Activated naive CD4-positive, alpha-beta T cell treated with anti-CD3 and anti-CD28 coated beads for 36 hours (primary cell): Measurements from ENCODE around the gene EIF2S1. TPM values are rescaled to one million over a fixed set of nuclear protein-coding genes. Genes with fewer than 3 reads are reported as not detected.

Source experiments
- CTCF ChIA-PET: fragments of 350-600 bp; sonication (Branson Sonifier 250); formaldehyde crosslinking; loops from one replicate; lab custom pipeline; 2021; ENCODE audit warnings: antibody characterized with exemption; lab: Charles Lee
- DNase-seq: peaks from one replicate; pipeline ENCODE4 v3.0.0-alpha.2; 2020
- H3K27ac Mint-ChIP-seq: one replicate; pipeline ENCODE4 v1.8.0; 2021; ENCODE audit warnings: mild to moderate bottlenecking, mixed read lengths
- H3K27me3 Mint-ChIP-seq: one replicate; pipeline ENCODE4 v1.8.0; 2021; ENCODE audit warnings: low read depth, mixed read lengths
- H3K36me3 Mint-ChIP-seq: one replicate; pipeline ENCODE4 v1.8.0; 2021; ENCODE audit warnings: low read depth, mixed read lengths
- H3K4me1 Mint-ChIP-seq: one replicate; pipeline ENCODE4 v1.8.0; 2021; ENCODE audit warnings: low read depth, mixed read lengths
- H3K4me3 Mint-ChIP-seq: one replicate; pipeline ENCODE4 v1.8.0; 2021; ENCODE audit warnings: mild to moderate bottlenecking, moderate library complexity, mixed read lengths
- H3K9me3 Mint-ChIP-seq: one replicate; pipeline ENCODE4 v1.8.0; 2021; ENCODE audit warnings: mixed read lengths
- intact Hi-C: fragments of 100-400 bp; cut with micrococcal nuclease; formaldehyde crosslinking; loops from one replicate; pipeline ENCODE4 v1.15.1; 2023
- total RNA-seq, 2 experiments: library from RNA; stranded (reverse); gene quantifications; one replicate each; pipeline ENCODE4 v1.2.3, GENCODE V29; 2021

The EIF2S1 gene
- total RNA-seq, 2 experiments from 2014 or later = 186 to 196 TPM

DNA sequence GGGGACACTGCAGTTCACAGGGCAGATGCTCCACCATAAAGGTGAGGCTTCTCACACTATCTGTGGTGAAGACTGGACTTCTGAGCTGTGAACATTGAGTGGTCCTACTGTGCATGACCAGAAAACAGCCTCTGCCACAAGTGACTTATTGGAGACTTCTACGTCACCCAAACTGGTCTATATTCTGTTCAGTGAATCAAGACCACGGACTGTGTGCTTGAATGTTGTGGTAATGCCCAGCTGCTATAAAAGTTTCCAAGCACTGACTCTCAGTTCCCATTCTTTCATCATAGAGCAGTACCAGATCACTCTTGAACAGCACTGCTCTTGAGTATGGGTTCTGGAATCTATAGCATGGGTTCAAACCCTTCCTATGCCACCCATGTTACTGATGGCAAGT lies 56.7 kb downstream of the EIF2S1 start:
- no peak overlapping the region for H3K4me3 Mint-ChIP-seq

DNA sequence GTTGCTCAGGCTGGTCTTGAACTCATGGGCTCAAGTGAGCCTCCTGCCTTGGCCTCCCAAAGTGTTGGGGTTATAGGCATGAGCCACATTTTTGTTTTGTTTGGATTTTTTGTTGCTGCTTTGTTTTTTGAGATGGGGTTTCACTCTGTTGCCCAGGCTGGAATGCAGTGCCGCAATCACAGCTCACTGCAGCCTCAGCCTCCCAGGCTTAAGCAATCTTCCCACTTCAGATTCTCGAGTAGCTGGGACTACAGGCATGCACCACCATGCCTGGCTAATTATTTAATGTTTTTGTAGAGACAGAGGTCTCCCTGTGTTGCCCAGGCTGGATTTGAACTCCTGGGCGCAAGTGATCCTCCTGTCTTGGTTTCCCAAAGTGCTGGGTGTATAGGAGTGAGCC lies 57.5 kb downstream of the EIF2S1 start:
- H3K4me3 Mint-ChIP-seq = no peak overlapping the region
- CTCF ChIA-PET = interaction anchor here (1.3 kb wide), 1 partner anchor 11 kb away, joined by 4 read pairs; no protein-coding TSS in a partner anchor
- DNase-seq = no peak
- H3K9me3 Mint-ChIP-seq = no peaks in the 10 kb centered on the region
- H3K27me3 Mint-ChIP-seq = no peaks in the 10 kb centered on the region
- H3K4me1 Mint-ChIP-seq = peaks cover 9% of the 10 kb centered on the region
- H3K36me3 Mint-ChIP-seq = no peaks in the 10 kb centered on the region
- intact Hi-C loops = no loop called here
- H3K27ac Mint-ChIP-seq = no peak overlapping the region

More for the DNA sequence above, 56.7 kb downstream of the EIF2S1 start:
- Mint-ChIP-seq H3K36me3 (no peaks in the 10 kb centered on the region), H3K27me3 (no peaks in the 10 kb centered on the region), H3K4me1 (peaks cover 13% of the 10 kb centered on the region), H3K9me3 (no peaks in the 10 kb centered on the region), H3K27ac (no peak overlapping the region)
- CTCF ChIA-PET = interaction anchor here (0.7 to 1.3 kb wide), 3 partner anchors 11 to 283 kb away, joined by 3 to 5 read pairs (median 3); no protein-coding TSS in a partner anchor
- intact Hi-C loops = no loop called here
- DNase-seq = no peak

DNA sequence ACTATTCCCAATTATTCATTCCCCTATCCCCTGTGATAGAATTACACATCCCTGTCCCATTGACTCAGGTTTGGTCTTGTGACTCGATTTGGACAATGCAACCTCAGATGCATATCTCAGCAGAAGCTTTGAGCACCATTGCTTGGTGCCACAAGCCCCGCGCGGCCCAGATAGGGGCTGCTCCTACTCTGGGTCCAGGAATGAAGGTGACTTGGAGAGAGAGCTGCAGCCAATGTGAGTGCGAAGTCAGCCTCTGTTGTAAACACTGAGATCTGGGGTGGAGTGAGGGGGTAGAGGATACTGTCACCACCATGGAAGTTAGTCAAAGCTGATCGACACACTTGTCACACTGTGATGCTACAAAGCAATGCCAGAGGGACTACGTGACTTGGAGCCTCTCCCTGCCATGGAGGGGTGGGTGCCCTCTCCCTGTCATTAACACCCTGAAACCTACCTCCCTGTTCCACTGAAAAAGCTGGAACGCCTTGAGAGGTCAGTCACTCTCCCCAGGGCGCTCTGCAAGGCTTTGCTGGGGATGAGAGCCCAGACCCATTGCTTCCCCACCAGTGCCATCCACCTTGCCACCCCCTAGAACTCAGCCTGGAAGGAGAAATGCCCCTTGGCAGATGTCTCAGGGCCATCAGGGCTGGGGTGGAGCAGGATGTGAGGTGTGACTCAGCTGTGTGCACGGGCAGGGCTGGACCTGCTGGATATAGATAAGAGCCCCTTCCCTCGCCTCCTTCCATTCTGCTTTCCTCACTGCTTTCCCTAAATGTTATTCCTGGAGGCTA lies 58.5 kb downstream of the EIF2S1 start:
- Mint-ChIP-seq H3K27me3 (peaks cover 3% of the 10 kb centered on the region), H3K36me3 (no peaks in the 10 kb centered on the region), H3K4me1 (peaks cover 9% of the 10 kb centered on the region), H3K4me3 (no peak overlapping the region), H3K27ac (no peak overlapping the region), H3K9me3 (no peaks in the 10 kb centered on the region)
- CTCF ChIA-PET = interaction anchor here (0.9 to 1.3 kb wide), 3 partner anchors 8 to 153 kb away, joined by 4 to 5 read pairs (median 5); no protein-coding TSS in a partner anchor
- no peak for DNase-seq
- intact Hi-C loops = no loop called here

DNA sequence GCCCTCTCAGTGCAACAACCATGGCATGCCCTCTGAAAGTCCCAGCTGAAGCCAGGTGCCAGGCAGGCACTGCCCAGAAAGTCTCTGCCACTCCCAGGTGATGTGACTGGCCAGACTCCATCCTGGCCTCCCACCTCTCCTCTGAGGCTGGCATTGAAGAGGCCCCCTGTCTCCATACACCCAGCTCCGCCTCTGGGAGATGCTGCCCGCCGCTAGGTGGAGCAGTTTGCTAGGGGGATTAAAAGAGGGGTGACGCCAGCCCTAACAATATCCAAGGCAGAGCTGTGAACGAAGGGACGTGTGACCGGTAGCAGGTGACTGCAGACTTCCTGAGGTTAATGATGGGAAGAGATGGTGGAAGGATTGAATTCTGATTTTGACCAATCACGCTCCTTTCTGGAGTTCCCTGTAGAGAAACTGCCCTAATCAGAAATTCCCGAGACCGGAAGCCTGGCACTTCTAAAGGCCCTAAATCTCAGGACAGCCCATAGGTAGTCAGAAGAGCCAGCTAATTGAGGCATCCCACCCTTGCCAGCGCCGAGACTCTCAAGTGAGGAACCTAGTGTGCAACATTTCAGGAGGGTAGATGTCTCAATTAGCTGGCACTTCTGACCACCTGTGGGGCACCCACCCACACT lies 60.1 kb downstream of the EIF2S1 start:
- intact Hi-C loops = no loop called here
- Mint-ChIP-seq H3K36me3 (no peaks in the 10 kb centered on the region), H3K27ac (no peak overlapping the region), H3K4me1 (no peaks in the 10 kb centered on the region), H3K4me3 (no peak overlapping the region), H3K9me3 (no peaks in the 10 kb centered on the region), H3K27me3 (peaks cover 5% of the 10 kb centered on the region)
- CTCF ChIA-PET = interaction anchor here (1.1 to 2.6 kb wide), 7 partner anchors 9 to 225 kb away, joined by 3 to 15 read pairs (median 5); no protein-coding TSS in a partner anchor
- DNase-seq = peak; percentile 57

DNA sequence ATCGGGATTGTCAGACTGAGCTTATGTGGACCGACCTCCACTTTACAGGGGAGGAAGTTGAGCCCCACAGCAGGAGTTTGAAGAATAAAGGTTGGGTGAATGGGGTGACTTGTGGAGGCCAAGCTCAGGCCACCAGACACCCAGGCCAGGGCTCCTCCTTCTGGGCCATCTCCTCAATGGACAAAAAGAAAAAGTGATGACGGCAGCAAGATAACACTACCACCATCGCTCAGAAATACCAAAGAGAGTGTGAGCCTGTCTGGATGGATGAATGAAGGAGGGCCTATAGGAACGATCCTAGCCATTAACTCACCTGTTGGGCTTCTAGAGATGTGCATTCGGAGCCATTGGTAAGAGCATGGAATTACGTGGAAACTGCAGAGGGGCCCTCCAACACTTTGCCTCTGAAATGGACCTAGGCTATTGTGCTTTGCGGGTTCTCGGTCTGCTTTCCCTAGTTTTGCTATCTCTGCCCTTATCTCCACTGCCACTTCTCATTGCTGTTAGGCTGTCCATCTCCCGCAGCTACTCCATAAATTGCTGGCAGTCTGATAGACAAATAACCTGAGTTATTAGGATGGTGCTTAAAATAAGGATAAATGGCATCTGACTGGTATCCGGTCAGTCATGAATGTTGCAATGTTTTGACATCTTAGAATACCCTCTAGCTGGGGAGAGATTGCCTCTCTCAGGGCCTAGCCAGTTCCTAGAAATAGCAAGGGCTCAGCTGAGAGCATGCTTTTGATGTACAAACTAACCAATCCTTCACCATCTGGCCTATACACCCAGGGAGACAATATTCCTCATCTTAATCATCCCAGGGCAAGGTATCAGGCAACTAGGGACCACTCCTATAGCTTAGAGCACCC lies 61.5 kb downstream of the EIF2S1 start:
- CTCF ChIA-PET = interaction anchor here (0.9 to 2.6 kb wide), 5 partner anchors 10 to 150 kb away, joined by 3 to 15 read pairs (median 3); no protein-coding TSS in a partner anchor
- H3K4me3 Mint-ChIP-seq = no peak overlapping the region
- H3K36me3 Mint-ChIP-seq = no peaks in the 10 kb centered on the region
- H3K27ac Mint-ChIP-seq = no peak overlapping the region
- H3K4me1 Mint-ChIP-seq = no peaks in the 10 kb centered on the region
- DNase-seq = no peak
- intact Hi-C loops = no loop called here
- H3K27me3 Mint-ChIP-seq = peaks cover 9% of the 10 kb centered on the region
- H3K9me3 Mint-ChIP-seq = no peaks in the 10 kb centered on the region

DNA sequence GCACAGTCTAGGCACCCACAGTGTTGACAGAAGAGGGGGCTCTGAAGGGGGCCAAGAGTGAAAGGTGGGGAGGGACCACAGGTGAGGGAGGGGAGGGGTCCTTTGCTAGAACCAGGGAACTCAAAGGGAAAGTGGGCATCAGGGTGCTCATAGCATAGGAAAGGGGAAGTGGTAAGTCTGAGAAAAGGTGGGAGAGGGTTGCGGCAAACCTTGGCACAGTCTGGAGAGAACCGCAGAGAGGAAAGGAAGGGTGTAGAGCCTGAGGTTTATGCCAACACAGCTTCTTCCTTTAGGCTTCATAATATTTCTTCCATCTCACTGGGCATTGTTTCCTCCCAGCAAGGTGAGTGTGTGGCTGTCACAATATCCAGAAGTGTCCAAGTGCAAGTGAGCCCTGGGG lies 63.3 kb downstream of the EIF2S1 start:
- intact Hi-C loops = no loop called here
- no peaks in the 10 kb centered on the region for H3K36me3 Mint-ChIP-seq
- H3K4me3 Mint-ChIP-seq = no peak overlapping the region

DNA sequence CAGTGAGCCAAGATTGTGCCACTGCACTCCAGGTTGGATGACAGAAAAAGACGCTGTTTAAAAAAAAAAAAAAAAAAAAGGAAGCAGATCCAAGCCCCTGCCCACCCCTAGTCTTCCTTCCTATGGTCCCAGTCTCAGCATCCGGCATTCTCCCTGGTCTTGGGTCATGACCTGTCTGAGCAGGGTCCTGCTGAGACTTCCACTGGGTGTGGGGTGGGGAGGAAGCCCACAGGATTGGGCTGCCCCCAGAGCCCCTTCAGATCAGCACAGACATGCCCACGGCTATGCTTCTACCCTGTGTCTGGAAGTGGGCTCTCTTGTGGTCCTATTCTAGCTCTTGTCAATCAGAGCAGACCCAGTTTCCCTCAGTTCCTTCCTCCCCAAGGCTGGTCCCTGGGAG lies 64.4 kb downstream of the EIF2S1 start:
- Mint-ChIP-seq H3K27ac (no peak overlapping the region), H3K4me3 (no peak overlapping the region), H3K27me3 (peaks cover 11% of the 10 kb centered on the region), H3K4me1 (no peaks in the 10 kb centered on the region), H3K36me3 (no peaks in the 10 kb centered on the region), H3K9me3 (no peaks in the 10 kb centered on the region)
- intact Hi-C loops = no loop called here
- no peak for DNase-seq
- CTCF ChIA-PET = interaction anchor here (0.7 to 11.9 kb wide), 8 partner anchors 9 to 279 kb away, joined by 3 to 191 read pairs (median 4); no protein-coding TSS in a partner anchor

More for the DNA sequence above, 63.3 kb downstream of the EIF2S1 start:
- no peaks in the 10 kb centered on the region for H3K9me3 Mint-ChIP-seq
- H3K27me3 Mint-ChIP-seq = peaks cover 11% of the 10 kb centered on the region
- no peak for DNase-seq
- no peak overlapping the region for H3K27ac Mint-ChIP-seq
- CTCF ChIA-PET = interaction anchor here (11.9 kb wide), 1 partner anchor 148 kb away, joined by 191 read pairs; no protein-coding TSS in a partner anchor
- H3K4me1 Mint-ChIP-seq = no peaks in the 10 kb centered on the region

DNA sequence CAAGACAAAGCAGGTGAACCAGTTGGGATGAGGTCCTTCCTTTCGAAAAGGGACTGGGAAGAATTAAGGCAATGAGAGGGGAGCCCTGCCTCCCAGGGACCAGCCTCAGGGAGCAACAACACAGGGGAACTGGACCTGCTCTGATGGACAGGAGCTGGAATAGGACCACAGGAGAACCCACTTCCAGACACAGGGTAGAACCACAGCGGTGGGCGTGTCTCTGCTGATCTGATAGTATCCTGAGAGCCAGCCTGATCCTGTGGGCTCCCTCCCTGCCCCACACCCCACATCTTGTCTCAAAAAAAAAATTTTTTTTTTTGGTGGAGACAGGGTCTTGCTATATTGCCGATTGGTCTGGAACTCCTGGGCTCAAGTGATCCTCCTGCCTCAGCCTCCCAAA lies 65.5 kb downstream of the EIF2S1 start:
- CTCF ChIA-PET = interaction anchor here (0.7 to 11.9 kb wide), 12 partner anchors 12 to 243 kb away, joined by 3 to 191 read pairs (median 4); no protein-coding TSS in a partner anchor
- H3K4me3 Mint-ChIP-seq = no peak overlapping the region
- intact Hi-C loops = no loop called here
- H3K4me1 Mint-ChIP-seq = no peaks in the 10 kb centered on the region
- H3K36me3 Mint-ChIP-seq = no peaks in the 10 kb centered on the region
- H3K27me3 Mint-ChIP-seq = peaks cover 11% of the 10 kb centered on the region
- no peak for DNase-seq
- H3K27ac Mint-ChIP-seq = no peak overlapping the region
- no peaks in the 10 kb centered on the region for H3K9me3 Mint-ChIP-seq

DNA sequence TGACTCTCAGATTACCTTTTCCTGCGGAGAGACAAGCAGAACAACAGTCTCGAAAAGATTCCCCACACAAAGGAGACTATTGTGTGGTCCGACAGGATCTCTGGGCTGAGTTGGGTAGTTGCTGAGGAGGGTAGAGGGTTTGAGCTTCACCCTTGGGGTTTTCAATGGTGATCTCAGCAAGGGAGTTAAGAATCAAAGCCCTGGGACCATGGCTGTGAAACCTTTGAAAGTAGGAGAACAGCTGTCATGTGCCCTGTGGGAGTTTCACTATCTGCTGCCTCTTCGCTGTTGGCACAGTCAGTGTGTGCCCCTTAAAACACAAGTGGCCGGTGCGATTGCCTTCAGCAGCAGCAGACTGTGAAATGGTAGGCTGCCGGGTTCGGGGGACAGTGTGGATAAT lies 66.0 kb downstream of the EIF2S1 start:
- Mint-ChIP-seq H3K4me3 (no peak overlapping the region), H3K9me3 (no peaks in the 10 kb centered on the region), H3K36me3 (no peaks in the 10 kb centered on the region), H3K4me1 (no peaks in the 10 kb centered on the region), H3K27me3 (peaks cover 11% of the 10 kb centered on the region), H3K27ac (no peak overlapping the region)
- DNase-seq = no peak
- CTCF ChIA-PET = interaction anchor here (0.7 to 11.9 kb wide), 22 partner anchors 8 to 278 kb away, joined by 3 to 191 read pairs (median 6); no protein-coding TSS in a partner anchor
- intact Hi-C loops = no loop called here

DNA sequence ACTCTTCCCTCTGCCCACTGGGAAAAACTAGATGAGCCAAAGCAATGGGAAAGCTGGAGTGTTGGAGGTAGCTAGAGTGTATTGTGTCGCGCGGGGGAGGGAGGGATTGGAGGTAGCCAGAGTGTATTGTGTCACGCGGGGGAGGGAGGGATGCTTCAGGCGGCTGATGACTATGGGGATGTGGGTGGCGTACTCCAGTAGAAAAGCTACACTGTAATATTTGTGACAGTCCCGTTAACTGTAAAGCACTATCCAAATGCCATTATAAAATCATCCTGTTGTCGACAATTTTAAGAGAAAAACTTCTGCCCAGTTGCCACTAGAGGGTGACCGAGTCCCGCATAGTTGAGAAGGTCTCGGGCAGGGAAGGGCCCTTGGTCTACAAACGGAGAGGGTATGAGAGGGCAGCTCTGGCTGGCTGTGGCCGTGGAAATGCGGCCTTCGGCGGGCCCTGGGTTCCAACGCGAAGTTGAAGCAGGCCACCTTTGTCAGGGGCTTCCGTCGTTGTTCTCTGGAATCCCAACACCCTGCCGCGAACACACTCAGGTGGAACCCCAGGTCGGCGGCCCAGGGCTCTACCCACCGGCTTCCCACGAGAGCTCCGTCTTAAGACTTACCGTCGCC lies 67.0 kb downstream of the EIF2S1 start:
- CTCF ChIA-PET = interaction anchor here (0.6 to 11.9 kb wide), 47 partner anchors 8 to 344 kb away, joined by 3 to 191 read pairs (median 5); partner anchors contain the start of genes PIGH and PLEKHH1
- H3K27ac Mint-ChIP-seq = no peak overlapping the region
- no peaks in the 10 kb centered on the region for H3K4me1 Mint-ChIP-seq

DNA sequence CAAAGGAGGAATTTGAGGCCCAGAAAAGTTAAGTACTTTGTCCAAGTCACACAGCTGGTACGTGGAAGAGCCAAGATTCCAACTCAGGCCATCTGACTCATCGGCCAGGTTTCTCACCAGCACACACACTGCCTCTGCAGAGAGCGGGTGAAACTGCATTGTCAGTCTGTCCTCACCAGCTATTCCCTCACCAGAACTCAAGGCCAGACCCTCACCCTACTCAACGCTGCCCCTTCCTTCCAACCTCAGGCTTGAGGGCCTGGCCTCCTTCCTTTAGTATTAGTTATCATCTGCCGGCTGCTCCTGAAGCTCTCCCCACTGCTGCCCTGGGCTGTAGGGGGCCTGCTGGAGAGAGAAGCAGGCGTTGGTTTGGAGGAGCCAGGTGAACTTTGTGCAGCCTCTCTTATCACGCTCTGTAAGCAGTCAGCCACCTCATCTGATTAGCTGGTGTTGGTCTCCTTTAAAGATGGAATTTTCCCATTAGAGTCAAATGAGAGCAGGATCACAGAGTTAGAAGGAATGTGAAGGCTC lies 68.4 kb downstream of the EIF2S1 start:
- Mint-ChIP-seq H3K36me3 (no peaks in the 10 kb centered on the region), H3K4me3 (no peak overlapping the region), H3K4me1 (no peaks in the 10 kb centered on the region), H3K27ac (no peak overlapping the region), H3K9me3 (no peaks in the 10 kb centered on the region), H3K27me3 (peaks cover 9% of the 10 kb centered on the region)
- intact Hi-C loops = no loop called here
- no peak for DNase-seq
- CTCF ChIA-PET = interaction anchor here (1.0 to 11.9 kb wide), 17 partner anchors 9 to 278 kb away, joined by 3 to 191 read pairs (median 5); partner anchors contain the start of gene PLEKHH1

More for the DNA sequence above, 67.0 kb downstream of the EIF2S1 start:
- Mint-ChIP-seq H3K4me3 (no peak overlapping the region), H3K36me3 (no peaks in the 10 kb centered on the region), H3K27me3 (peaks cover 11% of the 10 kb centered on the region), H3K9me3 (no peaks in the 10 kb centered on the region)
- intact Hi-C loops = loop anchor here (1.0 kb wide), 4 partner anchors 99 to 277 kb away; no protein-coding TSS in a partner anchor
- DNase-seq = peak; percentile 84
